ENCODE data around the gene TMC3. TPM values are rescaled to one million over a fixed set of nuclear protein-coding genes. Genes with fewer than 3 reads are reported as not detected.

TMC3 gene
- total and polyA plus RNA-seq, 8 donors, result under 0.01 to 0.92 (median 0.03) TPM; not detected in 5

DNA sequence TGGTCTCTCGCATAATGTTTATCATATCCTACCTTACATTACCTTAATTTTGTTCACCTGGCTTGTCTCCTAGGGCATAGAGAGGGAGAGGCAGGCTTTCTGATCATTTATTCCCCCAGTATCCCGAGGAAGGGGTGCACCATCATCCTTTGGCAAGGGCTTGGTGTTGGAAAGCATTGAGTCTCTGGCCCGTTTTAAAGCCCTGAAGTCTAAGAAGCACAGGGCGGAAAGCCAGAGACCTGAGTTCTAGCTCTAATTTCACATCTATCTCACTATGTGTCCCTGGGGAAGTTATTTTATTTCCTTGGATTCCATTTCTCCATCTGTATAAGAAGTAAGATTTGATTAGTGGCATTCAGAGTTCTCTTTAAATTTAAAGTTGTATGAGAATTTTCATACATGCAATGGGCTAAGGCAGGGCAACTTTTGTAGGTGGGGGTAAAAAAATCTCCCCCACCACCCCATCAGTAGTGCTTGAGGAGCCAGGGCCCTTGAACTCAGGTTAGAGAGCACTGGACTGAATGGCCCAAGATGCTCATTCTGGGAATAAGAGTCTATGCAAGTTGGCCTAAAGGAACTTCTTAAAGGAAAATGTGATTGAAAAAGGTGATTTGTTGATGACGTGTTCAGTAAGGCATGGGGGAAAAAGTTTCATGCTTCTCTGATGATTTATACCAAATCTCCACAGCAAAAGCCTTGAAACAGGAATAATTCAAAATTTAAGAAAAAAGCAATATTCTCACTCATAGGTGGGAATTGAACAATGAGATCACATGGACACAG, 10.1 kb downstream of the TMC3 start:
- Histone ChIP-seq H3K36me3 (no peaks in the 10 kb centered on the region), H3K27ac (no peak overlapping the region), H3K4me1 (no peaks in the 10 kb centered on the region), H3K9me3 (no peaks in the 10 kb centered on the region), H3K27me3 (no peaks in the 10 kb centered on the region), H3K4me3 (no peak overlapping the region)
- no peak for TF ChIP-seq POLR2AphosphoS5 (IDR thresholded peaks at IDR 0.05)
- no peak for TF ChIP-seq POLR2A (IDR thresholded peaks at IDR 0.05)
- TF ChIP-seq, protein P1, sequence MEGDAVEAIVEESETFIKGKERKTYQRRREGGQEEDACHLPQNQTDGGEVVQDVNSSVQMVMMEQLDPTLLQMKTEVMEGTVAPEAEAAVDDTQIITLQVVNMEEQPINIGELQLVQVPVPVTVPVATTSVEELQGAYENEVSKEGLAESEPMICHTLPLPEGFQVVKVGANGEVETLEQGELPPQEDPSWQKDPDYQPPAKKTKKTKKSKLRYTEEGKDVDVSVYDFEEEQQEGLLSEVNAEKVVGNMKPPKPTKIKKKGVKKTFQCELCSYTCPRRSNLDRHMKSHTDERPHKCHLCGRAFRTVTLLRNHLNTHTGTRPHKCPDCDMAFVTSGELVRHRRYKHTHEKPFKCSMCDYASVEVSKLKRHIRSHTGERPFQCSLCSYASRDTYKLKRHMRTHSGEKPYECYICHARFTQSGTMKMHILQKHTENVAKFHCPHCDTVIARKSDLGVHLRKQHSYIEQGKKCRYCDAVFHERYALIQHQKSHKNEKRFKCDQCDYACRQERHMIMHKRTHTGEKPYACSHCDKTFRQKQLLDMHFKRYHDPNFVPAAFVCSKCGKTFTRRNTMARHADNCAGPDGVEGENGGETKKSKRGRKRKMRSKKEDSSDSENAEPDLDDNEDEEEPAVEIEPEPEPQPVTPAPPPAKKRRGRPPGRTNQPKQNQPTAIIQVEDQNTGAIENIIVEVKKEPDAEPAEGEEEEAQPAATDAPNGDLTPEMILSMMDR (IDR thresholded peaks at IDR 0.05), result no peak
- TF ChIP-seq EP300 (IDR thresholded peaks at IDR 0.05), result no peak
- intact Hi-C loops (cut with DNase I; ENCODE audit: low total_unique reads), result no loop called here
- 68 to 86% (median 81%) methylated on average over 5 of the region's 5 CpGs for WGBS, 5 donors
- DNase-seq, result peak in 1 of 2 donors; percentile 36

DNA sequence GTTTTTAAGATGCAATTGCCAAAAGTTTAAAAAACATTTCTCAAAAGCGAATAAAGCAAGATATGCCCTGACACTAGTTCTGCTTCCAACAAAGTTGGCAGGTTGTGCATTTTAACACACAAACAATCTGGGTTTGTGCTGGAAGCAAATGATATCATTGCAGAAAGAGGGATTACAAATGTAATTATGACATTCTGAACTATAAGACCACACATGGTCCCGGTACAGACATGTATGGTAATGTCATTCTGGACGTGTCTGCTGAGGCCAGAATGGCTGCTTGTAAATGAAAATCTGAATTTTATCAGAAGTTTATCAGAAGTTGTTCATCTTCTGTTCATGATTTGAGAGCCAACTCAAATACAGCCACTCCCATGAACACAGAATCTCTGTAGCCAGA, 10.7 kb downstream of the TMC3 start:
- intact Hi-C loops (cut with DNase I; ENCODE audit: low total_unique reads), result no loop called here

DNA sequence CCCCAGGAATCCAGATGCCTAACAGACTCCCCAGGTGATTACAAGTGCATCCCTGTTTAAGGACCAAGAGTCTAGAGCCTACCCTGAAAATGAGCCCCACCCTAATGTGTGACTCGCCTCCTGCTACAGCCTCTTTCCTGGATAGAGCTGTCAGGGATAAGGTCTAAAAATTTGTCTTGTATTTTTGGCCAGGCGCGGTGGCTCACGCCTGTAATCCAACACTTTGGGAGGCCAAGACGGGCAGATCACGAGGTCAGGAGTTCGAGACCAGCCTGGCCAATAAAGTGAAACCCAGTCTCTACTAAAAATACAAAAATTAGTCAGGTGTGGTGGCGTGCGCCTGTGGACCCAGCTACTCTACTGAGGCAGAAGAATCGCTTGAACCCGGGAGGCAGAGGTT, 11.2 kb downstream of the TMC3 start:
- TF ChIP-seq EP300 (IDR thresholded peaks at IDR 0.05), result no peak
- TF ChIP-seq POLR2A (IDR thresholded peaks at IDR 0.05), result no peak
- TF ChIP-seq, protein P1 (IDR thresholded peaks at IDR 0.05), result no peak
- no peak for TF ChIP-seq POLR2AphosphoS5 (IDR thresholded peaks at IDR 0.05)
- Histone ChIP-seq H3K27me3 (no peaks in the 10 kb centered on the region), H3K36me3 (no peaks in the 10 kb centered on the region), H3K27ac (no peak overlapping the region), H3K4me3 (no peak overlapping the region), H3K4me1 (no peaks in the 10 kb centered on the region), H3K9me3 (no peaks in the 10 kb centered on the region)
- intact Hi-C loops (cut with DNase I; ENCODE audit: low total_unique reads), result no loop called here
- WGBS, 5 donors, result 80 to 95% (median 90%) methylated on average over 11 of the region's 11 CpGs
- DNase-seq, result no peak

More for the DNA sequence above, 10.7 kb downstream of the TMC3 start:
- Histone ChIP-seq H3K27ac (no peak overlapping the region), H3K4me3 (no peak overlapping the region), H3K36me3 (no peaks in the 10 kb centered on the region), H3K4me1 (no peaks in the 10 kb centered on the region), H3K27me3 (no peaks in the 10 kb centered on the region), H3K9me3 (no peaks in the 10 kb centered on the region)
- no peak for TF ChIP-seq EP300 (IDR thresholded peaks at IDR 0.05)
- TF ChIP-seq, protein P1 (IDR thresholded peaks at IDR 0.05), result no peak
- TF ChIP-seq POLR2A (IDR thresholded peaks at IDR 0.05), result no peak
- no peak for TF ChIP-seq POLR2AphosphoS5 (IDR thresholded peaks at IDR 0.05)
- DNase-seq, result peak in 1 of 2 donors; percentile 31
- 45 to 65% (median 59%) methylated on average over 3 of the region's 3 CpGs for WGBS, 5 donors

DNA sequence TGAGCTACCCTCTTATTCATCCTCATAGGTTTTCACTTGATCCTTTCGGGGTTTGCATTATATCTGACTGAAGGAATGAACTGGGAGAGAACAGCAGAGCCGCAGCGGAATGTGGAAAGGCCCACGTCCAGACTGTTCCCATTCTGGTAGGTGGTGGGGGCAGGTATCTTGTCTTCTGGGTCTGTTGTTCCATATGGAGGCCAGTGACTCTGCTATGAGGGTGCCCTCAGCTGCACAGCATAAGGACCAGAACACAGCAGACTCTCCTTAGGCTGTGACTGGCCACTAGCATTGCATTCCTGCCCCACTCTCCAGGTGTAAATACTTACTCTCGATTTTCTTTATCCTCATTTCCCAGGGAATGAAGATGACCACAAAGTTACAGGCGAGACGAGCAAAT, 12.1 kb downstream of the TMC3 start:
- H3K27ac ChIP-seq, result no peak overlapping the region
- intact Hi-C loops (cut with DNase I; ENCODE audit: low total_unique reads), result no loop called here
- 90 to 96% (median 92%) methylated on average over 7 of the region's 7 CpGs for WGBS, 5 donors

More for the DNA sequence above, 12.1 kb downstream of the TMC3 start:
- Histone ChIP-seq H3K9me3 (no peaks in the 10 kb centered on the region), H3K4me1 (no peaks in the 10 kb centered on the region), H3K27me3 (no peaks in the 10 kb centered on the region), H3K36me3 (no peaks in the 10 kb centered on the region), H3K4me3 (no peak overlapping the region)
- no peak for DNase-seq
- TF ChIP-seq POLR2A (IDR thresholded peaks at IDR 0.05), result no peak
- no peak for TF ChIP-seq EP300 (IDR thresholded peaks at IDR 0.05)
- TF ChIP-seq, protein P1 (IDR thresholded peaks at IDR 0.05), result no peak
- no peak for TF ChIP-seq POLR2AphosphoS5 (IDR thresholded peaks at IDR 0.05)

Measured in stomach (tissue), 9 donors.